HCT116 (cell line): ENCODE data around the gene ELP5. TPM values are rescaled to one million over a fixed set of nuclear protein-coding genes. Genes with fewer than 3 reads are reported as not detected.

Experiments
- ATAC-seq: fragments of 200-7000 bp; cut with Tn5 transposase; 2 replicates; pipeline ENCODE4 v1.9.1; 2020; ENCODE audit warnings: mild to moderate bottlenecking, moderate library complexity
- BruUV-seq: library from RNA; stranded (reverse); fragments of 400-500 nt; replicated peaks from 2 replicates; lab custom pipeline; 2021; lab: Mats Ljungman, UMichigan
- CTCF ChIA-PET: fragments of 300-600 bp; sonication (Branson Sonifier 250); formaldehyde crosslinking; loops from one replicate; lab custom pipeline; 2021; ENCODE audit warnings: antibody characterized with exemption; lab: Charles Lee
- POLR2A ChIA-PET: fragments of 300-600, 350-600 bp; sonication (Branson Sonifier 250); formaldehyde crosslinking; loops from one replicate; lab custom pipeline; 2021; ENCODE audit warnings: antibody characterized with exemption; lab: Charles Lee
- RAD21 ChIA-PET, 2 experiments: fragments of 300-600 bp; sonication (Branson Sonifier 250); formaldehyde crosslinking; loops; one replicate each; lab custom pipeline; 2023; ENCODE audit warnings: low total read pairs in 2 of 2; ENCODE audit not compliant: uncharacterized antibody in 2 of 2, unreplicated experiment in 2 of 2, low non-redundant PET in 1 of 2; lab: Charles Lee
- DNase-seq: peaks from one replicate; pipeline ENCODE4 v3.0.0-alpha.2; 2010; ENCODE audit warnings: low read depth, low spot score
- H2AFZ ChIP-seq: fragments of 200-600 bp; shearing (Covaris generic), sonication (generic); 2 replicates; pipeline ENCODE4 v1.6.1; 2017; ENCODE audit warnings: low read depth, mixed run types, mixed read lengths, antibody characterized with exemption, low read length; ENCODE audit not compliant: poor library complexity, severe bottlenecking
- H3K27ac ChIP-seq: 2 replicates; pipeline ENCODE4 v1.5.1; 2012; ENCODE audit warnings: low read depth, low read length
- H3K27me3 ChIP-seq: fragments of 200-600 bp; sonication (generic); 2 replicates; pipeline ENCODE4 v1.6.1; 2016; ENCODE audit warnings: mixed run types, low read length, mixed read lengths; ENCODE audit not compliant: insufficient read depth
- H3K36me3 ChIP-seq, 2 experiments: fragments of 200-500 bp in 1 of 2; fragments of 200-600 bp in 1 of 2; sonication (Bioruptor generic) in 1 of 2; sonication (generic) in 1 of 2; 2 replicates each; pipeline versions ENCODE4 v1.5.1 to v1.6.1; 2014 to 2016; ENCODE audit warnings: low read length in 2 of 2, inconsistent platforms in 1 of 2, mixed read lengths in 1 of 2, mixed run types in 1 of 2; ENCODE audit not compliant: insufficient read depth in 2 of 2, control insufficient read depth in 1 of 2
- H3K4me1 ChIP-seq, 2 experiments: fragments of 200-600 bp in 1 of 2; sonication (generic) in 1 of 2; 2 replicates each; pipeline versions ENCODE4 v1.5.1 to v1.6.1; 2012 to 2017; ENCODE audit warnings: low read length in 2 of 2, inconsistent platforms in 1 of 2, mild to moderate bottlenecking in 1 of 2, mixed read lengths in 1 of 2, mixed run types in 1 of 2, moderate library complexity in 1 of 2; ENCODE audit not compliant: insufficient read depth in 2 of 2, control insufficient read depth in 1 of 2
- H3K4me2 ChIP-seq: fragments of 200-600 bp; sonication (generic); 2 replicates; pipeline ENCODE4 v1.6.1; 2017; ENCODE audit warnings: mixed run types, low read length, mixed read lengths
- H3K4me3 ChIP-seq, 2 experiments: fragments of 200-600 bp in 1 of 2; sonication (generic) in 1 of 2; replicated peaks in 1 of 2; 2 replicates each; pipeline ENCODE4 v1.5.1; 2011 to 2016; ENCODE audit warnings: low read length in 2 of 2, control low read depth in 1 of 2, low read depth in 1 of 2, mild to moderate bottlenecking in 1 of 2, mixed read lengths in 1 of 2, mixed run types in 1 of 2
- H3K79me2 ChIP-seq: fragments of 200-600 bp; sonication (generic); 2 replicates; pipeline ENCODE4 v1.6.1; 2017; ENCODE audit warnings: mild to moderate bottlenecking, mixed run types, low read length, moderate library complexity, mixed read lengths; ENCODE audit not compliant: insufficient read depth
- H3K9ac ChIP-seq: fragments of 200-600 bp; sonication (generic); 2 replicates; pipeline ENCODE4 v1.6.1; 2016; ENCODE audit warnings: low read length, mixed read lengths
- H3K9me2 ChIP-seq: fragments of 200-600 bp; sonication (generic), shearing (Covaris generic); 2 replicates; pipeline ENCODE4 v1.6.1; 2017; ENCODE audit warnings: mixed run types, mild to moderate bottlenecking, moderate library complexity; ENCODE audit not compliant: insufficient read depth
- H3K9me3 ChIP-seq, 2 experiments: fragments of 200-500 bp in 1 of 2; fragments of 200-600 bp in 1 of 2; sonication (Bioruptor generic) in 1 of 2; sonication (generic) in 1 of 2; 2 replicates each; pipeline ENCODE4 v1.6.1; 2014 to 2017; ENCODE audit warnings: low read length in 2 of 2, mixed read lengths in 2 of 2, inconsistent platforms in 1 of 2, low read depth in 1 of 2, mild to moderate bottlenecking in 1 of 2, mixed run types in 1 of 2, moderate library complexity in 1 of 2; ENCODE audit not compliant: control insufficient read depth in 1 of 2, insufficient read depth in 1 of 2
- H4K20me1 ChIP-seq: fragments of 200-600 bp; sonication (generic), shearing (Covaris generic); 2 replicates; pipeline ENCODE4 v1.6.1; 2017; ENCODE audit warnings: mixed run types, mild to moderate bottlenecking, moderate library complexity; ENCODE audit not compliant: insufficient read depth
- CEBPB ChIP-seq: IDR thresholded peaks from 2 replicates; pipeline ENCODE4 v1.6.1; 2012; ENCODE audit warnings: low read depth
- ELF1 ChIP-seq: IDR thresholded peaks from 2 replicates; pipeline ENCODE4 v1.6.1; 2012; ENCODE audit warnings: low read depth, borderline replicate concordance
- EZH2phosphoT487 ChIP-seq: fragments of 200-600 bp; IDR thresholded peaks from 2 replicates; pipeline ENCODE4 v1.6.1; 2018; ENCODE audit warnings: antibody characterized with exemption, borderline replicate concordance
- FOSL1 ChIP-seq: IDR thresholded peaks from 2 replicates; pipeline ENCODE4 v1.6.1; 2012; ENCODE audit warnings: low read depth
- JUND ChIP-seq: IDR thresholded peaks from 2 replicates; pipeline ENCODE4 v1.6.1; 2012
- MAX ChIP-seq: IDR thresholded peaks from 2 replicates; pipeline ENCODE4 v1.6.1; 2012
- POLR2AphosphoS5 ChIP-seq: IDR thresholded peaks from 2 replicates; pipeline ENCODE4 v1.6.1; 2011; ENCODE audit warnings: mild to moderate bottlenecking, low read depth, low read length, moderate library complexity
- REST ChIP-seq: IDR thresholded peaks from 2 replicates; pipeline ENCODE4 v1.6.1; 2012; ENCODE audit warnings: low read depth
- SIN3A ChIP-seq: IDR thresholded peaks from 2 replicates; pipeline ENCODE4 v1.6.1; 2012; ENCODE audit warnings: low read depth
- SP1 ChIP-seq: IDR thresholded peaks from 2 replicates; pipeline ENCODE4 v1.6.1; 2012; ENCODE audit warnings: low read depth
- SRF ChIP-seq: IDR thresholded peaks from 2 replicates; pipeline ENCODE4 v1.6.1; 2012; ENCODE audit warnings: low read depth
- ZFX ChIP-seq: fragments of 450-650 bp; IDR thresholded peaks from 2 replicates; pipeline ENCODE4 v1.6.1; 2017
- ZNF274 ChIP-seq: fragments of 200-500 bp; sonication (Bioruptor generic); IDR thresholded peaks from 2 replicates; pipeline ENCODE4 v1.6.1; 2014; ENCODE audit warnings: mild to moderate bottlenecking, low read depth, low read length, inconsistent platforms
- intact Hi-C: fragments of 100-400 bp; cut with micrococcal nuclease; formaldehyde crosslinking; loops from 2 replicates; pipeline ENCODE4 v1.10.0; 2022
- total RNA-seq: library from RNA; stranded (reverse); gene quantifications from one replicate; pipeline ENCODE4 v1.2.1, GENCODE V29; 2021; ENCODE audit not compliant: unreplicated experiment

The ELP5 gene
- total RNA-seq, 1 experiment from 2014 or later: 81.7 TPM

GRCh38 chr17:7241090-7241733 lies 10.8 kb upstream of the ELP5 start:
- TF ChIP-seq SRF: no peak
- no peak for TF ChIP-seq FOSL1
- no peak for TF ChIP-seq JUND
- H3K4me3 ChIP-seq: peak overlapping the region; percentile 93 to 97
- peak overlapping the region; percentile 79 for H3K4me2 ChIP-seq
- H3K27ac ChIP-seq: peak overlapping the region; percentile 92
- POLR2A ChIA-PET: interaction anchor here (1.1 to 2.9 kb wide), 6 partner anchors 10 to 88 kb away, joined by 3 to 13 read pairs (median 6); partner anchors contain the start of genes ACADVL, CTDNEP1, DLG4 and ELP5
- RAD21 ChIA-PET: interaction anchor here in 1 of 2 experiments (1.3 kb wide), 1 partner anchor 20 kb away, joined by 5 read pairs; no protein-coding TSS in a partner anchor
- DNase-seq (no peak), ATAC-seq (no peak)
- CTCF ChIA-PET: interaction anchor here (0.9 to 1.6 kb wide), 2 partner anchors 21 to 196 kb away, joined by 3 to 4 read pairs; no protein-coding TSS in a partner anchor
- H3K9ac ChIP-seq: peak overlapping the region; percentile 85
- intact Hi-C loops: no loop called here
- H3K9me2 ChIP-seq: no peaks in the 10 kb centered on the region
- peaks cover 49% of the 10 kb centered on the region for H3K79me2 ChIP-seq
- H3K9me3 ChIP-seq: no peaks in the 10 kb centered on the region
- H2AFZ ChIP-seq: no peak overlapping the region
- BruUV-seq: no TSS peak
- peaks cover 27 to 47% of the 10 kb centered on the region in 2 experiments for H3K4me1 ChIP-seq
- peaks cover 22 to 37% of the 10 kb centered on the region in 2 experiments; a peak in 3 of 4 replicates for H3K36me3 ChIP-seq
- H3K27me3 ChIP-seq: no peaks in the 10 kb centered on the region
- H4K20me1 ChIP-seq: no peaks in the 10 kb centered on the region

GRCh38 chr17:7241783-7242716 lies 10.0 kb upstream of the ELP5 start, which contains the start of gene GABARAP:
GABARAP (minus strand) TSS chr17:7242449; CDS start chr17:7242330, 119 bp downstream.
- H3K27me3 ChIP-seq: no peaks in the 10 kb centered on the region
- peaks cover 22 to 42% of the 10 kb centered on the region in 2 experiments for H3K4me1 ChIP-seq
- H2AFZ ChIP-seq: no peak within 1 kb of the TSS
- peak within 1 kb of the TSS; percentile 79 for H3K4me2 ChIP-seq
- POLR2A ChIA-PET: interaction anchor here (1.0 to 2.9 kb wide), 10 partner anchors 8 to 87 kb away, joined by 3 to 13 read pairs (median 4); partner anchors contain the start of genes ACADVL, CTDNEP1, DLG4 and DVL2
- peak; percentile 48 for ATAC-seq
- H3K4me3 ChIP-seq: peak within 1 kb of the TSS; percentile 93 to 97
- no TSS peak for BruUV-seq
- peak within 1 kb of the TSS; percentile 92 for H3K27ac ChIP-seq
- H3K79me2 ChIP-seq: peaks cover 49% of the 10 kb centered on the region
- H3K9me3 ChIP-seq: no peaks in the 10 kb centered on the region
- H3K9me2 ChIP-seq: no peaks in the 10 kb centered on the region
- H3K9ac ChIP-seq: peak within 1 kb of the TSS; percentile 85
- intact Hi-C loops: no loop called here
- DNase-seq: peak; percentile 83
- RAD21 ChIA-PET: interaction anchor here (0.6 to 1.3 kb wide), 2 partner anchors 21 kb away, joined by 3 to 5 read pairs; no protein-coding TSS in a partner anchor
- H4K20me1 ChIP-seq: no peaks in the 10 kb centered on the region
- CTCF ChIA-PET: interaction anchor here (0.7 to 1.6 kb wide), 3 partner anchors 9 to 196 kb away, joined by 3 to 5 read pairs (median 4); partner anchors contain the start of gene CTDNEP1
- H3K36me3 ChIP-seq: peaks cover 19 to 37% of the 10 kb centered on the region in 2 experiments; a peak in 3 of 4 replicates
- TF ChIP-seq FOSL1: no peak
- TF ChIP-seq MAX: 0 out of 2 replicates have a peak, but pooled peaks have one; percentile 30
- no peak for TF ChIP-seq EZH2phosphoT487
- TF ChIP-seq ZFX: peak; percentile 55
- TF ChIP-seq ZNF274: no peak
- no peak for TF ChIP-seq JUND
- TF ChIP-seq SIN3A: no peak
- TF ChIP-seq ELF1: peak; percentile 59; the same call in 1 of the 2 replicates
- TF ChIP-seq REST: no peak
- no peak for TF ChIP-seq CEBPB
- TF ChIP-seq SP1: peak; percentile 39; the same call in 1 of the 2 replicates
- TF ChIP-seq POLR2AphosphoS5: no peak; the same call in none of the 2 replicates
